Measurements from ENCODE around the gene PARVA.

The PARVA gene

DNA sequence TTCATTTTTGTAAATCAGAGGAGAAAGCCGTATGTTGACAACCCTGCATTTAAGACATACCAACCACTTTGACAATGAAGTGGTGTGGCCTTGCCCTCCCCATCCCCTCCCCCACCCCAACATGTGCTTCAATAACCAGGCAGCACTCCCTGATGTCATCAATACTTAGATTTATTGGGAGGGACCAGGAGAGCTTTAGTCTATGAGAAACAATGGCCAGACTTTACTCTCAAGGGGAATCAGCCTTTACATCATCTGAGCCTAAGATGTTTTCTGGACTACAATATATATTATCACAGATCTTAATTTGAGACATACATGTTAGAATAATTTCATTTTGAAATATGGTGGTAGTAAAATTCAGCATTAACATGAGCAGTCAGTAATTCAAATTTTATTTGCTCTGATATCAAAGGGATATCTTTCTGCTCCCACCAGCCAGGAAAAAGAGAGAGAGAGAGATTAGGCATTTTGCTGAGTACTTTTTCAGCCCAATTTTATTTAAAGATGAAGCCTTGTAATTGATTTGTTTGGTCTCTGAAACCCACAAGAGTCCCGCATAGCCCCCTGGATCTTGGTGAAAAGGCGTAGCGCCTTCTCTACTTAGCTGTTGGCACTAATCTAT lies 38.1 kb downstream of the PARVA start:
- TF ChIP-seq, protein P1, sequence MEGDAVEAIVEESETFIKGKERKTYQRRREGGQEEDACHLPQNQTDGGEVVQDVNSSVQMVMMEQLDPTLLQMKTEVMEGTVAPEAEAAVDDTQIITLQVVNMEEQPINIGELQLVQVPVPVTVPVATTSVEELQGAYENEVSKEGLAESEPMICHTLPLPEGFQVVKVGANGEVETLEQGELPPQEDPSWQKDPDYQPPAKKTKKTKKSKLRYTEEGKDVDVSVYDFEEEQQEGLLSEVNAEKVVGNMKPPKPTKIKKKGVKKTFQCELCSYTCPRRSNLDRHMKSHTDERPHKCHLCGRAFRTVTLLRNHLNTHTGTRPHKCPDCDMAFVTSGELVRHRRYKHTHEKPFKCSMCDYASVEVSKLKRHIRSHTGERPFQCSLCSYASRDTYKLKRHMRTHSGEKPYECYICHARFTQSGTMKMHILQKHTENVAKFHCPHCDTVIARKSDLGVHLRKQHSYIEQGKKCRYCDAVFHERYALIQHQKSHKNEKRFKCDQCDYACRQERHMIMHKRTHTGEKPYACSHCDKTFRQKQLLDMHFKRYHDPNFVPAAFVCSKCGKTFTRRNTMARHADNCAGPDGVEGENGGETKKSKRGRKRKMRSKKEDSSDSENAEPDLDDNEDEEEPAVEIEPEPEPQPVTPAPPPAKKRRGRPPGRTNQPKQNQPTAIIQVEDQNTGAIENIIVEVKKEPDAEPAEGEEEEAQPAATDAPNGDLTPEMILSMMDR (IDR thresholded peaks at IDR 0.05) = no peak
- TF ChIP-seq ZFX (IDR thresholded peaks at IDR 0.05; ENCODE audit: borderline replicate concordance) = no peak
- H3K27ac ChIP-seq = no peak overlapping the region

DNA sequence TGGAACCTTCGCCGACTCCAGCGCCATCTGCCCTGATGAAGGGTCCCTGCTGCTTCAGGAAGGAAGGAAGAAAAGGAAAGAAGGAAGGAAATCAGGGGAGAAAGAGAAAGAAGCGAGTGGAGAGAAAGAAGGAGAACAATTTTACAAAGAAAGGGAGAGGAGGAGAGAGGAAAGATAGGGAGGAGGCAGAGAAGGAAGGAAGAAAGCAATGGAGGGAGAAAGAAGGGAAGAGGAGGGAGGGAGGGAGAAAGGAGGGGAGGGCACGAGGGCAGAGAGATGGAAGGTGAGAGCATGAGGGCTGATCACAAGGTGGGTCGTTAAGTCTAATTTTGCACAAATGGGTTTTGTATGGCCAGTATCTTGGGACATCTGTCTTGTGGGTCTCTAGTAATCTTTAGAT lies 39.2 kb downstream of the PARVA start:
- H3K27ac ChIP-seq = no peak overlapping the region
- TF ChIP-seq, protein P1 (IDR thresholded peaks at IDR 0.05) = no peak
- no peak for TF ChIP-seq ZFX (IDR thresholded peaks at IDR 0.05; ENCODE audit: borderline replicate concordance)

DNA sequence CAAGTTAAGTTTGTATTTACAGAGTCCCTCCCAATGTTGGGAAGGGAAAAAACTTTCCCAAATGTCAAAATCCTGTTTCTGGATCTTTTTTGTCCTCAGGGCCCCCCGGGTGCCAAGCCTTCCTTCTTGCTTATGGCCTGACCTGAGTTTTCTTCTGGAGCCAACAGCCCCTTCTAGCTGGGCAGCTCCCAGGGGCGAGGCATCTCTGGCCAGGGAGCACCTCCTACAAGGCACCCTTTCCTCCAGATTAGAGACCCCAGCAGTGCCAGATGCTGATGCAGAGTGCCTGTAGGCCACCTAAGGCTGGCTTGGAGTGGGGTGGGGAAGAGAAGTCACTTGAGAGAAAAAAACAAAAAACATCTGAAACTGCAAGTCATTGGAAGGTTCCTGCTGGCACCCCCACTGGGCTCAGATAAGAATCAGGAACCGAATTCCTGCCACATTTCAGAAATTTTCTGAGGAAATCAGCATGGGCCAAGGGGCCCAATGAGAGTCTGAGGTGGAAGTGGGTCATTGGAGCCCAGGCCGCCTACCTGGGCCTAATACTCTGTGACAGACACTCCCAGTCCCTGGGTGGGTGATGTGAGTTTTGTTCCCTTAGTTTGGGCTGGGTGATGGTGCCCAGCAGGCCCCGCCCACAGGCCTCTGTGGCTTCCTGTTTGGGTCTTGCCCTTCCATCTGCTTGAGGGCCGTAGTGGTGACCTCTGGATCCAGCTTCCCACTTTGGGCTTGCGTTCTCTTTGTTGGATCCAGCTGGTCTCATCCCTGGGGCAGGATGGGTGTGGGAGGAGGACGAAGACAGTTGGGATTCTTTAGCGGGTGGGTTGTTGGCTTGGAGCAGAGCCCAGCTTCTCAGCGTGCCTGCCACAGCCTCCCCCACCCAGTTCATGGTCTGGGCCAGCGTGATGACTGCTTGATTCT lies 40.6 kb downstream of the PARVA start:
- no peak overlapping the region for H3K27ac ChIP-seq
- TF ChIP-seq ZFX (IDR thresholded peaks at IDR 0.05; ENCODE audit: borderline replicate concordance) = no peak
- TF ChIP-seq, protein P1 (IDR thresholded peaks at IDR 0.05) = no peak

DNA sequence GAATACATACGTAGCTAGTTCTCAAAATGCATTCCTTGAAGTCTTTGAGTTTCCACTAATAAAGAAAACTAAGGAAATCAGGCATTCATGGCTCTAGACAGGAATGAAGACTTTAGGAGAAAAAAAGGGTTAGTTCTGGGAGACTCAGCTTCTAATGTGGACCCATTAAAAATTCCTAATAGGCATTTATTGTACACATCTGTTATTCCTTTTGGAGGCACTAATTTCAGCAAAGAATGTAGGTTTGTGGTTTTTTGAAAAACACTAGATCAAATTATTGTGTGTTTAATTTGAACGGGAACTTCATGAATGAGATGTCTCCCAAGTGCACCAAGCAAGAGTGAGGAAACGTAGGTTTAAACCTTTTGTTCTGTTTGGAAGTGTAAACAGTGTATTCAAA lies 42.7 kb downstream of the PARVA start:
- H3K27ac ChIP-seq = no peak overlapping the region
- TF ChIP-seq, protein P1 (IDR thresholded peaks at IDR 0.05) = no peak
- no peak for TF ChIP-seq ZFX (IDR thresholded peaks at IDR 0.05; ENCODE audit: borderline replicate concordance)

DNA sequence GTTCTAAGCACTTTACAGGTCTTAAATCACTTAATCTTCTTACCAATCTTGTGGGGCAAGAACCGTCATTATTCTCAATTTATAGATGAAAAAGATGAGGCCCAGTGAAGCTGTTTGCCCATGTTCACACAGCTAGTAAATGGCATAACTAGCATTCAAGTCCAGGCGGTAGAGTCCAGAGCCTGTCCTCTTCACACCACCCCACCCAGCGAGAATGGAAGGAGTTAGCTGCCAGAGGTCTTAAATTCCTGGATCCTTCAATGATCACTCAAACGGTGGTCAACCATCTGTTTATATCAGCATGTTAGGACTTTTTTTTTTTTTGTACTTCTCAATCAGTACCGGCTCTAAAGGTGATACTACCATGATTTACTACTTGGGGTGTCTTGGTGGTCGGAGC lies 43.3 kb downstream of the PARVA start:
- H3K27ac ChIP-seq = no peak overlapping the region
- TF ChIP-seq, protein P1 (IDR thresholded peaks at IDR 0.05) = no peak
- no peak for TF ChIP-seq ZFX (IDR thresholded peaks at IDR 0.05; ENCODE audit: borderline replicate concordance)

DNA sequence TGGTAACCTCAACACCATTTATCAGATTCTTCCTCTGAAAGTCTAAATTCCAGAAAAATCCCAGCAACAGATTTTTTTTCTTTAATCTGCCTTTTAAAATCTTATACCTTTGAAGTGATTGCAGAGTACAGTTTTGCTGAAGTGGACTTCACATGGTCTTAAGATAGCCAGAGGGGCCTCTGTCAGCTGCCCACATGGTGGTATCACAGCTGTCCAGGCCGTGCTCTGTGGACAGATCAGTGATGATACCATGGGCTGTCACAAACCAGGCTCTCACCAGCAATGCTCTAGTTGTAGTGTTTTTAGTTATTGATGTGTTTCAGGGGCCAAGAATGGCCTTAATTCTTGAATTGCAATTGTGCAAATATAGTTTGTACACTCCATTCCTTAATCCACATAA lies 44.0 kb downstream of the PARVA start:
- TF ChIP-seq, protein P1 (IDR thresholded peaks at IDR 0.05) = no peak
- TF ChIP-seq ZFX (IDR thresholded peaks at IDR 0.05; ENCODE audit: borderline replicate concordance) = no peak
- no peak overlapping the region for H3K27ac ChIP-seq

DNA sequence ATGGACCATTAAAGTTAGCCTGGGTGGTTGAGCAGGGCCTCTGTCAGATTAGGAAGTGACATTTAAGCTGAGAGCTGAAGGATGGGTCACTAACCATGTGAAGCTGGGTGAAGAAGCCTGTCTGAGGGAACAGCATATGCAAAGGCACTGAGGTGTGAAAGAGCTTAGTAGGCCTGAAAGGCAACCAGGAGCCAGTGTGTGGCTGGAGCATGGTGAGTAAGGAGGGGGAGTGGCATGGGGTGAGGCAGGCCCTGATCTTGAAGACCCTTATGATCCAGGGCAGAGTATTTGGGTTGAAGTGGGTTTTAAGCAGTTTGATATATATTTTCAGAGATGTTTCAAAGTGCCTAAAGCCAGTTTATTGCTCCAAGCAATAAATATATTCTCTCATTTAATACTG lies 48.8 kb downstream of the PARVA start:
- H3K27ac ChIP-seq = no peak overlapping the region
- TF ChIP-seq ZFX (IDR thresholded peaks at IDR 0.05; ENCODE audit: borderline replicate concordance) = no peak
- TF ChIP-seq, protein P1 (IDR thresholded peaks at IDR 0.05) = no peak
